22Rv1 (cell line): ENCODE data around the gene HMOX1.
"Not testable (repeated sequence)": the region's sequence is repeated elsewhere in the genome, so short reads cannot be mapped to it uniquely, and the experiment has no call there.

Experiments used
- H3K27ac ChIP-seq: fragments of 450-650 bp; 2 replicates; pipeline ENCODE4 v1.5.1; 2017
- ZFX ChIP-seq: fragments of 450-650 bp; IDR thresholded peaks from 2 replicates; pipeline ENCODE4 v1.6.1; 2017; ENCODE audit warnings: antibody characterized with exemption, borderline replicate concordance
- TF ChIP-seq, protein P1 (sequence below): fragments of 450-650 bp; IDR thresholded peaks from 2 replicates; pipeline ENCODE4 v1.5.1; 2017; ENCODE audit warnings: mild to moderate bottlenecking

The HMOX1 gene

DNA sequence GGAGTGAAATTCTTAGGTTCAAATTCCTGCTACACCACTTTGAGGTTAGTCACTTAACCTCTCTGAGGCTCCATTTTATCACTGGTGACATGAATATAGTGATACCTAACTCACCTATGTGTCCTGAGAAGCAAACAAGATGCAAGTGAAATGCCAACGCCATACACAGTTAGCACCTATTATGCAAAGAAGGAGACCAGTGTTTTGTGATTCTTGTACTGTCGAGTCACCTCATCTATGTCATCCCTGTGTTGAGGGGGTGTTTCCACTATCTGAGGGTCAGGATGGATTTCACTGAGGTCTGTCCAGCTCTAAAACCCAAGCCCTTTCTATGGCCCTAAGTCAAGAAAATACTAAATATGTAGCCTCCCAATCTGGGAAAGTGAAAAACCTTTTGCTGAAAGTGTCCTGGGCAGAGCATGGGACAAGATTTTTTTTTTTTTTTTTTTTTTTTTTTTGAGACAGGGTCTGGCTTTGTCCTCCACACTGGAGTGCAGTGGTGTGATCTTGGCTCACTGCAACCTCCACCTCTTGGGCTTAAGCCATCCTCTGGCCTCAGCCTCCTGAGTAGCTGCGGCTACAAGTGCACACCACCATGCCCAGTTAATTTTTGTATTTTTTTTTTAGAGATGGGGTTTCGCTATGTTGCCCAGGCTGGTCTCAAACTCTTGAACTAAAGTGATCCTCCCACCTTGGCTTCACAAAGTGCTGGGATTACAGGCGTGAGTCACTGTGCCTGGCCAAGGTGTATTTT, 14.1 kb downstream of the HMOX1 start:
- no peak overlapping the region for H3K27ac ChIP-seq
- TF ChIP-seq, protein P1, sequence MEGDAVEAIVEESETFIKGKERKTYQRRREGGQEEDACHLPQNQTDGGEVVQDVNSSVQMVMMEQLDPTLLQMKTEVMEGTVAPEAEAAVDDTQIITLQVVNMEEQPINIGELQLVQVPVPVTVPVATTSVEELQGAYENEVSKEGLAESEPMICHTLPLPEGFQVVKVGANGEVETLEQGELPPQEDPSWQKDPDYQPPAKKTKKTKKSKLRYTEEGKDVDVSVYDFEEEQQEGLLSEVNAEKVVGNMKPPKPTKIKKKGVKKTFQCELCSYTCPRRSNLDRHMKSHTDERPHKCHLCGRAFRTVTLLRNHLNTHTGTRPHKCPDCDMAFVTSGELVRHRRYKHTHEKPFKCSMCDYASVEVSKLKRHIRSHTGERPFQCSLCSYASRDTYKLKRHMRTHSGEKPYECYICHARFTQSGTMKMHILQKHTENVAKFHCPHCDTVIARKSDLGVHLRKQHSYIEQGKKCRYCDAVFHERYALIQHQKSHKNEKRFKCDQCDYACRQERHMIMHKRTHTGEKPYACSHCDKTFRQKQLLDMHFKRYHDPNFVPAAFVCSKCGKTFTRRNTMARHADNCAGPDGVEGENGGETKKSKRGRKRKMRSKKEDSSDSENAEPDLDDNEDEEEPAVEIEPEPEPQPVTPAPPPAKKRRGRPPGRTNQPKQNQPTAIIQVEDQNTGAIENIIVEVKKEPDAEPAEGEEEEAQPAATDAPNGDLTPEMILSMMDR: no peak
- no peak for TF ChIP-seq ZFX

DNA sequence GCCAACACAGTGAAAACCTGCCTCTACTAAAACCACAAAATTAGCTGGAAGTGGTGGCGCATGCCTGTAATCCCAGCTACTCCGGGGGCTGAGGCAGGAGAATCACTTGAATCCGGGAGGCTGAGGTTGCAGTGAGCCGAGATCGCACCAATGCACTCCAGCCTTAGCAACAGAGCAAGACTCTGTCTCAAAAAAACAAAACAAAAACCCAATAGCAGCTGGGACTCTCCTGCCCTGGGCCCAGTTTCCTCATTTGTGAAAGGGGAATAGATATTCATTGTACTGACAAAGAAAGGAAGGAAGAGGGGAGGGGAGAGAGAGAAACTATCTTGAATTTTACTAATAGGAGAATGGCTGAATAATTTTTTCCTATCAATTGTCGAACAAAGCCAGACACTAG, 15.7 kb downstream of the HMOX1 start:
- H3K27ac ChIP-seq: not testable (repeated sequence)

DNA sequence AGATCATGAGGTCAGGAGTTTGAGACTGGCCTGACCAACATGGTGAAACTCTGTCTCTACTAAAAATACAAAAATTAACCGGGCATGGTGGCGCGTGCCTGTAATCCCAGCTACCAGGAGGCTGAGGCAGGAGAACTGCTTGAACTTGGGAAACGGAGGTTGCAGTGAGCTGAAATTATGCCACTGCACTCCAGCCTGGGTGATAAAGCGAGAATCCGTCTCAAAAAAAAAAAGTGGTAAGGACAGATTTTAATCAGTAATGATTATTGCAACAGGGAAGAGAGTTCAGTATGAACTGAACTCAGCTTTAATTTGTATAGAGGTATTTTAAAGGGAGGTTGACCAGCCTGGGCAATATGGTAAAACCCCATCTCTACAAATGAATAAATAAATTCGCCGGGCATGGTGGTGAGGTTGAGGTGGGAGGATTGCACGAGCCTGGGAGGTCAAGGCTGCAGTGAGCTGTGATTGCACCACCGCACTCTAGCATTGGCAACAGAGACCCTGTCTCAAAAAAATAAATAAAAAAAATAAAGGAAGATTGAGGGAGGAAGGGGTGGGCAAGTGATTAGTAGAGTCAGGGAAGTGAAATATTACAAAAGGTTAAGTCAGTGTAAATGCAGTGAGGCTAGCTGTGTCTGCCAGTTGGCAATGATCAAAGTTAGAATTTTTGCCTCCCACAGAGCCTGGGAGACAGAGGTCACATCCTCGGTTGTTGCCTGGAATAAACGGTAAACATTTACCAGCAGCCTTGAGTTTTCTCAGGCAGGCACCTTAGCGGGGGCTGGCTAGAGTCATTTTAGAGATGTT, 16.4 kb downstream of the HMOX1 start:
- no peak overlapping the region for H3K27ac ChIP-seq
- TF ChIP-seq, protein P1: no peak
- TF ChIP-seq ZFX: no peak

- TF ChIP-seq, protein P1: no peak
- no peak for TF ChIP-seq ZFX
- H3K27ac ChIP-seq: peak overlapping the region; percentile 85
Observed at GRCh38 chr22:35398591-35398973, 17.7 kb downstream of the HMOX1 start.

- no peak for TF ChIP-seq ZFX
- TF ChIP-seq, protein P1: no peak; the same call in 1 of the 2 replicates
- peak overlapping the region; percentile 85 for H3K27ac ChIP-seq
Observed at GRCh38 chr22:35399114-35399677, 18.3 kb downstream of the HMOX1 start.

DNA sequence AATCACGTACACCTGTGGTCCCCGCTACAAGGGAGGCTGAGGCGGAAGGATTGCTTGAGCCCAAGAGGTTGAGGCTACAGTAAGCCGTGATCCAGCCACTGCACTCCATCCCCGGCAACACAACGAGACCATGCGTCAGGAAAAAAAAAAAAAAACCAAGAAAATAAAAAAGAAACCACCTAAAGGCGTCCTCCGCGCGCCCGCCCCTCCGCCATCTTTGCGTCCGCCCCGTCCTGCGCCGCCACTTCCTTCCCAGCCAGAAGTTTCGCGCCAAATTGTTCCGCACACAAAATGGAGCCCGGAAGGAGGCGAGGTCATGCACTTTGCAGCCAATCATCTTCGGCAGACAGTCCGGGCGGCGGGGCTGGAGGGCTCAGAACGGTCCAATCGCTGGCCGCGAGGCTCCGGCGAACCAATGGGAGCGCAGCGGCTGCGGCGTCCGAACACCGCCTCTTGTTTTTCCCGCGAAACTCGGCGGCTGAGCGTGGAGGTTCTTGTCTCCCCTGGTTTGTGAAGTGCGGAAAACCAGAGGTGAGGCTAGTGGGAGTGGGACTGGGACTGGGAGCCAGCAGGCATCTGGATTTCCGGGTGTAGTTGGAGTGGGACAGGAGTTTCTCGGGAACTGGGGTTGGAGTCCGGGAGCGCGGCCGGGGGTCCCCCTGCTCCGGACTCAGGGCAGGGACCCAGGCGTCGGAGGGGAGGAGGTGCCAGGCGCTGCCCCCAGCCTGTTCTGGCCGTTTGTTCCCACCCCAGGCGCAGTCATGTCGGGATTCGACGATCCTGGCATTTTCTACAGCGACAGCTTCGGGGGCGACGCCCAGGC, 19.0 kb downstream of the HMOX1 start, which contains the start of gene MCM5:
MCM5 (plus strand) TSS at position 463 of the 823 bp plus-strand sequence; CDS start at position 762, 299 bp downstream.
- H3K27ac ChIP-seq: peak within 1 kb of the TSS; percentile 85
- TF ChIP-seq ZFX: no peak
- TF ChIP-seq, protein P1: no peak

GRCh38 chr22:35400501-35400790, 19.6 kb downstream of the HMOX1 start:
- TF ChIP-seq, protein P1: no peak
- TF ChIP-seq ZFX: no peak
- H3K27ac ChIP-seq: peak overlapping the region; percentile 85
